Measurements from ENCODE around the gene PPM1E. TPM values are rescaled to one million over a fixed set of nuclear protein-coding genes. Genes with fewer than 3 reads are reported as not detected.

PPM1E gene
- total RNA-seq, 4 donors from 2014 or later = 0.24 to 3.0 TPM; not detected in 2

DNA sequence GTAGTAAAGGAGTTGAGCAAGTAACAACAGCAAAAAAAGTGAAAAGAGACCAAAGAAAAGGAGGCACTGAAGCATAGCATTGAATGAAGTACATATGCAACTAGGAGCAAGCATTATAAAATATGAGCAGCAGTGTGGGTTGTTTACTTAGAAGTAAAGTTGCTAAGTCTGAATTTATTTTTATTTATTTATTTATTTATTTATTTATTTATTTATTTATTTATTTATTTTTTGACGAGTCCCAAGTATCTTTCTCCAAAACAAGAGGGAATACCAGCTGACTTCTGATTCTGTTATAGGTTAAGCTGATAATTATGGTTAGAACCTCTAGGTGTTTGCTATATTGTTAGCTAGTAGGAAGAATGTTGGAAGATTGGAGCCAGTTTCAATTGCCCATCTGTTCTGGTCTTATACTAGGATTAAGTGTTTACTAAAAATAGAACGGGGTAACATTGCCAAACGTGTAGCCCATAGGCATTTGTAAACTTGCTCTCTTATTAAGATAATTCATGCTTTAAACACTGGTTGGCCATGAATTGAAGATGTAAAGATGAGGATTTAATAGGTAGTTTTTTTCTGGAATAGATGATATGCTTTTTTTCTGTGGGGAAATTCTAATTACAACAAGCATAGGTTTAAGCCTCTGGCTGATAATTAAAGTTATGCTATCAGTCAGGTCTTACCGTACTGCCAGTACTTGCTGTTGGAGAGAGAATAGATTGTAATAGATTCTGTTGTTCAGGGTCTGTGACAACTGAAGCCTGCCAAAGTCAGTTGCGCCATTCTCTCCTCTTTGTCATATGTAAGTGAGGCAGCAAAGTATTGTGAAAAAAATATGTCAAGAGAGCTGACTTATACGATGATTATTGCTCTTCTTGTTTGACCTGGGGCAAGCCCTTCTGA is 66.7 kb downstream of the PPM1E start:
- intact Hi-C loops (cut with DNase I; ENCODE audit: low total_unique reads) = no loop called here
- no peak overlapping the region for H3K27ac ChIP-seq
- no peaks in the 10 kb centered on the region for H3K36me3 ChIP-seq
- no peaks in the 10 kb centered on the region for H3K27me3 ChIP-seq
- no peak overlapping the region for H3K4me3 ChIP-seq
- no peaks in the 10 kb centered on the region for H3K9me3 ChIP-seq
- TF ChIP-seq POLR2A (IDR thresholded peaks at IDR 0.05) = no peak
- TF ChIP-seq, protein P1, sequence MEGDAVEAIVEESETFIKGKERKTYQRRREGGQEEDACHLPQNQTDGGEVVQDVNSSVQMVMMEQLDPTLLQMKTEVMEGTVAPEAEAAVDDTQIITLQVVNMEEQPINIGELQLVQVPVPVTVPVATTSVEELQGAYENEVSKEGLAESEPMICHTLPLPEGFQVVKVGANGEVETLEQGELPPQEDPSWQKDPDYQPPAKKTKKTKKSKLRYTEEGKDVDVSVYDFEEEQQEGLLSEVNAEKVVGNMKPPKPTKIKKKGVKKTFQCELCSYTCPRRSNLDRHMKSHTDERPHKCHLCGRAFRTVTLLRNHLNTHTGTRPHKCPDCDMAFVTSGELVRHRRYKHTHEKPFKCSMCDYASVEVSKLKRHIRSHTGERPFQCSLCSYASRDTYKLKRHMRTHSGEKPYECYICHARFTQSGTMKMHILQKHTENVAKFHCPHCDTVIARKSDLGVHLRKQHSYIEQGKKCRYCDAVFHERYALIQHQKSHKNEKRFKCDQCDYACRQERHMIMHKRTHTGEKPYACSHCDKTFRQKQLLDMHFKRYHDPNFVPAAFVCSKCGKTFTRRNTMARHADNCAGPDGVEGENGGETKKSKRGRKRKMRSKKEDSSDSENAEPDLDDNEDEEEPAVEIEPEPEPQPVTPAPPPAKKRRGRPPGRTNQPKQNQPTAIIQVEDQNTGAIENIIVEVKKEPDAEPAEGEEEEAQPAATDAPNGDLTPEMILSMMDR (IDR thresholded peaks at IDR 0.05) = no peak
- no peak for DNase-seq
- no peaks in the 10 kb centered on the region for H3K4me1 ChIP-seq

DNA sequence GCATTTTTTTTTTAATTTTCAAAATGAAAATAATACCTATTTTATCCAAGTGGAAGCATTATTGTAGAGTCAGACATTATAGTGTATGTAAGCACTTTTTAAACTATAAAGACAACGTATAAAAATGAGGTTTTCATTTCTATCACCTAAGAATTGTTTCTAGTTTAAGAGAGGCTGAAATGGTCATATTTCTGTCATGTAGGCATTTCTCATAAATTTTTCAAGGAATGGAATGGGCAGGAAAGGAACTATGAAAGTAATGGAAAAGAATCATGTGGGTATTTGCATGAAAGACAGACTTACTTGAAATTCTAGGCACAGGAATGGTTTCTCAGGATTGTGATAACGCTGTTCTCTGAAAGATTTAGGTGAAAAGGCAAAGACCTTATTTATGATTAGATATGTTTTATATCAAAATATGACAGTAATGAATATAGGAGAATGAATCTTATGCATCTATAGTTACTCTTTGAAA is 67.4 kb downstream of the PPM1E start:
- DNase-seq = no peak
- TF ChIP-seq, protein P1 (IDR thresholded peaks at IDR 0.05) = no peak
- TF ChIP-seq POLR2A (IDR thresholded peaks at IDR 0.05) = no peak
- intact Hi-C loops (cut with DNase I; ENCODE audit: low total_unique reads) = no loop called here
- no peaks in the 10 kb centered on the region for H3K27me3 ChIP-seq
- H3K4me3 ChIP-seq = no peak overlapping the region
- no peaks in the 10 kb centered on the region for H3K4me1 ChIP-seq
- no peaks in the 10 kb centered on the region for H3K9me3 ChIP-seq
- no peaks in the 10 kb centered on the region for H3K36me3 ChIP-seq
- H3K27ac ChIP-seq = no peak overlapping the region

DNA sequence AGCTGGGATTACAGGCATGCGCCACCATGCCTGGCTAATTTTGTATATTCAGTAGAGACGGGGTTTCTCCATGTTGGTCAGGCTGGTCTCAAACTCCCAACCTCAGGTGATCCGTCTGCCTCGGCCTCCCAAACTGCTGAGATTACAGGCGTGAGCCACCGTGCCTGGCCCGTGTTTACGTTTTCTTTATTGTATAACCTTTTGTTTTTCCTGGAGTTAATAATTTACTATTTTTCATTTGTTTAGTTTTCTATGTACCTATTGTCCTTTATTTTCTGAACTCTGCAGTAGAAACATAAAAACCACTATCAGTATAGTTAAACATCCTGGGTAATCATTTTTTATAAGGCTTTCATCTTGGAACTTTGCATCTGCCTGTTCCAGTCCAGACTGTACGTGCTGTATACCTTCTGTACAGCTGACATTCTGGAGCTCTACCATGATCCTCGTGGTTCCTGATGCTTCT is 73.6 kb downstream of the PPM1E start:
- Histone ChIP-seq H3K4me3 (no peak overlapping the region), H3K36me3 (no peaks in the 10 kb centered on the region), H3K9me3 (peaks cover 0 to 11% of the 10 kb centered on the region in 2 donors), H3K27ac (no peak overlapping the region), H3K4me1 (no peaks in the 10 kb centered on the region), H3K27me3 (no peaks in the 10 kb centered on the region)
- TF ChIP-seq, protein P1 (IDR thresholded peaks at IDR 0.05) = no peak
- no peak for TF ChIP-seq POLR2A (IDR thresholded peaks at IDR 0.05)
- intact Hi-C loops (cut with DNase I; ENCODE audit: low total_unique reads) = no loop called here
- no peak for DNase-seq

DNA sequence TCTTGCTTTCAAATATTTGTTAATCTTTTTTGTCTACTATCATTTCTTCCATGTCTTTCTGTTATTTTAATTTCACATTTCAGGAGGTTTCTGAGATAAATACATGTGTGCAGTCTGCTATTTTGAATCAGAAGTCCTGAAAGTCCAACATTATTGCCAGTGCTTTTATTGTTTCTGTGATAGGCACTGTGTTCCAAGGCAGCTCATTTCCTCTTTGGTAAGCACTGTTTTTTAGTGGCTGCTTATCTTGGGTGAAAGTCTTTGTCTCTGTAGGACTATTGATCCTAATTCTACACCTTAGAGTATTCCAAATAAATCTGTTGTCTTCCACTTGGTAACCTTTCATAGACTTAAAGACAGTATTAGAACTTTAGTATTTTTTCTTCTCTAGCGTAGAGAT is 76.1 kb downstream of the PPM1E start:
- Histone ChIP-seq H3K9me3 (peaks cover 0 to 11% of the 10 kb centered on the region in 2 donors), H3K4me1 (no peaks in the 10 kb centered on the region), H3K36me3 (no peaks in the 10 kb centered on the region), H3K4me3 (no peak overlapping the region), H3K27ac (no peak overlapping the region), H3K27me3 (no peaks in the 10 kb centered on the region)
- intact Hi-C loops (cut with DNase I; ENCODE audit: low total_unique reads) = no loop called here
- TF ChIP-seq POLR2A (IDR thresholded peaks at IDR 0.05) = no peak
- TF ChIP-seq, protein P1 (IDR thresholded peaks at IDR 0.05) = no peak
- no peak for DNase-seq

DNA sequence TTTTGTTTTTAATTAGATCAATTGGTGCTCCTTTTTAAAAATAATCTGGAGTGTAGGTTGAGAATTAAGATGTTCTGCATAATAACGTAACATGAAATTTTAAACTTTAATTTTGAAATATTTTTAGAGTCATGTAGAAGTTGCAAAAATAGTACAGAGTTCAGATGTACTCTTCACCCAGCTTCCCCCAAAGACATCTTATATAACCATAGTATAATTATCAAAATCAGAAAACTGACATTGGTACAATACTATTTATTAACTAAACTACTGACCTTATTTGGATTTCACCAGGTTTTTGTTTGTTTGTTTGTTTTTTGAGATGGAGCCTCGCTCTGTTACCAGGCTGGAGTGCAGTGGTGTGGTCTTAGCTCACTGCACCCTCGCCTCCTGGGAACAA is 76.9 kb downstream of the PPM1E start:
- intact Hi-C loops (cut with DNase I; ENCODE audit: low total_unique reads) = no loop called here
- no peaks in the 10 kb centered on the region for H3K27me3 ChIP-seq

More for the DNA sequence above, 76.9 kb downstream of the PPM1E start:
- H3K4me3 ChIP-seq = no peak overlapping the region
- no peak for DNase-seq
- peaks cover 0 to 11% of the 10 kb centered on the region in 2 donors for H3K9me3 ChIP-seq
- H3K27ac ChIP-seq = no peak overlapping the region
- no peaks in the 10 kb centered on the region for H3K4me1 ChIP-seq
- no peaks in the 10 kb centered on the region for H3K36me3 ChIP-seq
- TF ChIP-seq, protein P1 (IDR thresholded peaks at IDR 0.05) = no peak
- TF ChIP-seq POLR2A (IDR thresholded peaks at IDR 0.05) = no peak
